Loucy (cell line): ENCODE data around the gene FBP2.

Source experiments
- EZH2phosphoT487 ChIP-seq: fragments of 200-600 bp; IDR thresholded peaks from 2 replicates; pipeline ENCODE4 v1.6.1; 2018; ENCODE audit warnings: antibody characterized with exemption, mild to moderate bottlenecking, moderate library complexity, borderline replicate concordance
- TF ChIP-seq, protein P1 (sequence below): fragments of 200-600 bp; sonication (generic); conservative IDR thresholded peaks from 2 replicates; pipeline ENCODE4 v1.5.1; 2014; ENCODE audit warnings: mild to moderate bottlenecking, antibody characterized with exemption, low read length

DNA sequence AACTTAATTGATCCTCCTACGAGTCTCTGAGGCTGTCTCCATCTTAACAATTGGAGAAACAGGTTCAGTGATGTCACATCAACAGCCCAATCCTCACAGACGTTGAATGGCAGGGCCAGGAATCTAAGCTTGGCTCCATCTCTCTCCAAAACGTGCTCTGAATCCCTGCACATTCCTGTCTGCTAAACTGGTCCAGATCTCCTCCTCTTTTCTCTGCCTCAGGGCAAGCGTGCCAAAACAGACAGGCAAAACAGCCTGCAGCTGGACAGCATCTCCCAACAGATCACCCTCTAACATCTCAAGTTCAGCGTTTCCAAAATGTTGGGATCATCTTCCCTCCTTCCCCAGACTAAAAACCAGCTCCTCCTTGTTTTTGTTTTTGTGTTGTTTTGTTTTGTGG is 39.1 kb upstream of the FBP2 start:
- TF ChIP-seq, protein P1, sequence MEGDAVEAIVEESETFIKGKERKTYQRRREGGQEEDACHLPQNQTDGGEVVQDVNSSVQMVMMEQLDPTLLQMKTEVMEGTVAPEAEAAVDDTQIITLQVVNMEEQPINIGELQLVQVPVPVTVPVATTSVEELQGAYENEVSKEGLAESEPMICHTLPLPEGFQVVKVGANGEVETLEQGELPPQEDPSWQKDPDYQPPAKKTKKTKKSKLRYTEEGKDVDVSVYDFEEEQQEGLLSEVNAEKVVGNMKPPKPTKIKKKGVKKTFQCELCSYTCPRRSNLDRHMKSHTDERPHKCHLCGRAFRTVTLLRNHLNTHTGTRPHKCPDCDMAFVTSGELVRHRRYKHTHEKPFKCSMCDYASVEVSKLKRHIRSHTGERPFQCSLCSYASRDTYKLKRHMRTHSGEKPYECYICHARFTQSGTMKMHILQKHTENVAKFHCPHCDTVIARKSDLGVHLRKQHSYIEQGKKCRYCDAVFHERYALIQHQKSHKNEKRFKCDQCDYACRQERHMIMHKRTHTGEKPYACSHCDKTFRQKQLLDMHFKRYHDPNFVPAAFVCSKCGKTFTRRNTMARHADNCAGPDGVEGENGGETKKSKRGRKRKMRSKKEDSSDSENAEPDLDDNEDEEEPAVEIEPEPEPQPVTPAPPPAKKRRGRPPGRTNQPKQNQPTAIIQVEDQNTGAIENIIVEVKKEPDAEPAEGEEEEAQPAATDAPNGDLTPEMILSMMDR = no peak
- no peak for TF ChIP-seq EZH2phosphoT487
